GM19025 (cell line): ENCODE results near the gene SMYD3.

Experiments
- ATAC-seq: cut with Tn5 transposase; IDR thresholded peaks from one replicate; pipeline ENCODE4 v1.9.1; 2021; ENCODE audit warnings: mild to moderate bottlenecking, low read depth, moderate library complexity; ENCODE audit not compliant: unreplicated experiment

The SMYD3 gene

GRCh38 chr1:245896258-245896657 is 610.8 kb downstream of the SMYD3 start:
- ATAC-seq = no peak

- ATAC-seq = no peak
These were observed 611.6 kb downstream of the SMYD3 start for GRCh38 chr1:245895455-245895959.

- ATAC-seq = no peak
These were observed 612.2 kb downstream of the SMYD3 start for GRCh38 chr1:245894843-245895242.

- no peak for ATAC-seq
These were observed 614.1 kb downstream of the SMYD3 start for GRCh38 chr1:245893025-245893424.

- no peak for ATAC-seq
These were observed 618.3 kb downstream of the SMYD3 start for GRCh38 chr1:245888809-245889208.

GRCh38 chr1:245887829-245888228 is 619.2 kb downstream of the SMYD3 start:
- ATAC-seq = no peak

GRCh38 chr1:245881767-245882391 is 625.2 kb downstream of the SMYD3 start:
- ATAC-seq = no peak

GRCh38 chr1:245880754-245881403 is 626.2 kb downstream of the SMYD3 start:
- ATAC-seq = no peak

- ATAC-seq = no peak
These were observed 628.0 kb downstream of the SMYD3 start for GRCh38 chr1:245879091-245879490.

- no peak for ATAC-seq
These were observed 628.5 kb downstream of the SMYD3 start for GRCh38 chr1:245878585-245878984.

GRCh38 chr1:245877976-245878375 is 629.1 kb downstream of the SMYD3 start:
- ATAC-seq = no peak

- no peak for ATAC-seq
These were observed 630.5 kb downstream of the SMYD3 start for GRCh38 chr1:245876586-245876985.

GRCh38 chr1:245875581-245876261 is 631.4 kb downstream of the SMYD3 start:
- ATAC-seq = no peak

- ATAC-seq = no peak
These were observed 632.0 kb downstream of the SMYD3 start for GRCh38 chr1:245874942-245875580.

GRCh38 chr1:245873883-245874671 is 633.0 kb downstream of the SMYD3 start:
- no peak for ATAC-seq

GRCh38 chr1:245873068-245873467 is 634.0 kb downstream of the SMYD3 start:
- no peak for ATAC-seq

GRCh38 chr1:245872475-245872874 is 634.6 kb downstream of the SMYD3 start:
- no peak for ATAC-seq

- ATAC-seq = no peak
These were observed 635.2 kb downstream of the SMYD3 start for GRCh38 chr1:245871915-245872314.

- ATAC-seq = no peak
These were observed 635.9 kb downstream of the SMYD3 start for GRCh38 chr1:245871191-245871590.

GRCh38 chr1:245870698-245871097 is 636.4 kb downstream of the SMYD3 start:
- no peak for ATAC-seq
